AG10803 (cell line): Measurements from ENCODE around the gene POR.
A peak's percentile ranks its signal among the peaks of the same experiment; 100 is the strongest.

ENCODE experiments used
- DNase-seq: peaks from one replicate; pipeline ENCODE4 v3.0.0; 2010; ENCODE audit warnings: low read depth
- H3K4me3 ChIP-seq: 2 replicates; pipeline ENCODE4 v1.5.1; 2011; ENCODE audit warnings: mild to moderate bottlenecking, low read length, control low read depth
- CTCF ChIP-seq: conservative IDR thresholded peaks from 2 replicates; pipeline ENCODE4 v1.5.1; 2011; ENCODE audit warnings: mild to moderate bottlenecking, low read length, control low read depth, inconsistent platforms

POR gene

GRCh38 chr7:75913437-75913836 is 1.5 kb upstream of the POR start:
- TF ChIP-seq CTCF: no peak
- no peak for DNase-seq
- H3K4me3 ChIP-seq: no peak overlapping the region

DNA sequence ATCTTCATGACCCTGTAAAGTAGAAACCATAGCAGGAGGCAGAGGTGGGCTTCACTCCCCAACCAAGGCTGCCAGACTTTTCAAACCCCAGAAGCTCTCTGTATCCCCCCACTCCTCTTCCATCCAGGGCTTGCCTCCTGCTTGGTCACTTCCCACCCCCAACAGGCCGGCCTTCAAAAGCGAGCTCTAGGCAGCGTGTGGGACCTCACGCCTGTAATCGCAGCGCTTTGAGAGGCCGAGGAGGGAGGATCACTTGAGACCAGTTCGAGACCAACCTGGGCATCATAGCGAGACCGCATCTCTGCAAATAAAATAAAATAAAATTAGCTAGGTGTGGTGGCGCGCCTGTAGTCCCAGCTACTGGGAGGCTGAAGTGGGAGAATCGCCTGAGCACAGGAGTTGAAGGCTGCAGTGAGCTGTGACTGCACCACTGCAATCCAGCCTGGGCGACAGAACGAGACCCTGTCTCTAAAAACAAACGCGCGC is 743 bp upstream of the POR start:
- peak overlapping the region; percentile 85 for H3K4me3 ChIP-seq
- no peak for DNase-seq
- no peak for TF ChIP-seq CTCF

- peak; percentile 29 for DNase-seq
- peak; percentile 22; the same call in 1 of the 2 replicates for TF ChIP-seq CTCF
- H3K4me3 ChIP-seq: peak overlapping the region; percentile 91
Measured at GRCh38 chr7:75915416-75916156, 631 bp downstream of the POR start.

DNA sequence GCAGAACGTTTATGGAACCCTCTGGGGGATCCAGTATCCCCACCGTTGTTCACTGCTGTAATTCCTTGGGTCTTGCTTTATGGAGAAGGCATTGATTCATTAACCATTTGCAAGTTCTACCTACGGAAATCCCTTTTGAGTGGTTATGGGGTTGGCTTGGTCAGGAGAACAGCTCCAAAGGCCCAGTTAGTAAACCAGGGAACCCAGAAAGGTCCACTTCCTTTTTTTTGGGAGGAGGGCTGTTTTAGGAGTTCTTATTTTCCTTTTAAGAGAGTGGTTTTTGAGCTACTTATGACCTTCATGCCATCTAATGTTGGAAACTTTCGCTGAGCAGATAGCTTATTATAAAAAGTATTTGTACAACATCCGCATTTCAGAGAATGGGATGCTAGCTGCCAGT is 1.3 kb downstream of the POR start:
- H3K4me3 ChIP-seq: peak overlapping the region; percentile 91
- no peak for TF ChIP-seq CTCF
- DNase-seq: no peak

- no peak overlapping the region for H3K4me3 ChIP-seq
Measured at GRCh38 chr7:75916685-75917634, 2.0 kb downstream of the POR start.

DNA sequence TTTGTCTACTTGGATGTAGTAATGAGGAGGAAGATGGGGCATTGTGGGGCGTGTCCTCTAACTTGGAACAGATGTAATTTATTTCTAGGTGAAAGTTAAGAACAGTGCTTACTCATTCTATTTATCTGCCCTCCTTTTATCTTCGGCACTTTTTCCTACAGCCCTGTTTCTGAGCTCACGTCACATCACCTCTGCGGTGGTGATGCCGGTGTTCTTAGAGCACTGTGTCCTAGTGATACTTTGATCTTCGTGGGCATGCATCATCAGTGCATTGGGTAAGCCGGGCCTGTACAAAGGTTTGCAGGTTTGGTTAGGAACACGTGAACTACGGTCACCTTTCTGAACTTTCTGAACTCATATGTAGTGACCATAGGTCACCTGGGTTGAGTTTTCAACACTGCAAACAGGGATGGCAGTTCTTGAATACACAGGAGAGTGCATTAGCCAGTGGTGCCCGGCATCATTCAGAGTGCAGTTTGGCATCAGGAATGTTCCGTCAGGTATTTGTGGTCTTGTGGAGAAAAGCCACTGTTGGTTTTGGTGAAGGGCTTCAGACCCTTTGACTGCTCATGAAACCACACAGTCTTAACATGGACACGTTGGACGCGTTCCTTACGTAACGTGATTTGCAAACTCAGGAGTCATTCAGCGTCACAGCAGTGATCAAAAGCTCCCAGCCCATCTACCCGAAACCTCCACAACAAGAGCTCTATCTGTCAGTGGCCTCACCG is 5.6 kb downstream of the POR start:
- DNase-seq: no peak
- TF ChIP-seq CTCF: no peak
- no peak overlapping the region for H3K4me3 ChIP-seq

More at GRCh38 chr7:75916685-75917634, 2.0 kb downstream of the POR start:
- no peak for TF ChIP-seq CTCF
- no peak for DNase-seq
